Neuronal stem cell (in vitro differentiated cells): ENCODE measurements around the gene SORCS1.

Experiments used
- DNase-seq: peaks from one replicate; pipeline ENCODE4 v3.0.0-alpha.2; 2013; ENCODE audit warnings: low spot score
- H2AFZ ChIP-seq: one replicate; pipeline ENCODE4 v1.6.1; 2013; ENCODE audit warnings: mild to moderate bottlenecking, low read length, inconsistent platforms
- H2AK5ac ChIP-seq: 2 replicates; pipeline ENCODE4 v1.6.1; 2013; ENCODE audit warnings: low read depth, mild to moderate bottlenecking, inconsistent platforms, low read length, moderate library complexity, mixed read lengths
- H2BK120ac ChIP-seq: 2 replicates; pipeline ENCODE4 v1.6.1; 2013; ENCODE audit warnings: low read depth, mild to moderate bottlenecking, inconsistent platforms, low read length, moderate library complexity, mixed read lengths
- H2BK12ac ChIP-seq: one replicate; pipeline ENCODE4 v1.6.1; 2013; ENCODE audit warnings: low read length, inconsistent platforms
- H2BK15ac ChIP-seq: 2 replicates; pipeline ENCODE4 v1.6.1; 2013; ENCODE audit warnings: mild to moderate bottlenecking, low read length, inconsistent platforms, mixed read lengths
- H2BK5ac ChIP-seq: one replicate; pipeline ENCODE4 v1.6.1; 2013; ENCODE audit warnings: inconsistent platforms, mild to moderate bottlenecking, low read length, moderate library complexity
- H3K14ac ChIP-seq: one replicate; pipeline ENCODE4 v1.6.1; 2013; ENCODE audit warnings: low read length, inconsistent platforms
- H3K18ac ChIP-seq: 2 replicates; pipeline ENCODE4 v1.6.1; 2013; ENCODE audit warnings: low read length, inconsistent platforms
- H3K23ac ChIP-seq: 2 replicates; pipeline ENCODE4 v1.6.1; 2013; ENCODE audit warnings: low read depth, mild to moderate bottlenecking, mixed read lengths, low read length, inconsistent platforms; ENCODE audit not compliant: poor library complexity
- H3K27ac ChIP-seq: replicated peaks from 3 replicates; pipeline ENCODE4 v1.5.1; 2013; ENCODE audit warnings: low read length, inconsistent platforms
- H3K27me3 ChIP-seq, 3 experiments: 2 replicates each; pipeline ENCODE4 v1.6.1; 2013; ENCODE audit warnings: low read length in 3 of 3, mild to moderate bottlenecking in 2 of 3, inconsistent platforms in 1 of 3, low read depth in 1 of 3, mixed read lengths in 1 of 3, moderate library complexity in 1 of 3; ENCODE audit not compliant: control insufficient read depth in 3 of 3, insufficient read depth in 3 of 3
- H3K36me3 ChIP-seq, 2 donors: replicated peaks in 1 of 2; 2 replicates each; pipeline ENCODE4 v1.6.1; 2013; ENCODE audit warnings: low read length in 2 of 2; ENCODE audit not compliant: control insufficient read depth in 2 of 2, insufficient read depth in 2 of 2
- H3K4ac ChIP-seq: 2 replicates; pipeline ENCODE4 v1.6.1; 2013; ENCODE audit warnings: inconsistent platforms, mild to moderate bottlenecking, low read length, moderate library complexity
- H3K4me1 ChIP-seq, 2 donors: 1 replicate in 1 of 2; 2 replicates in 1 of 2; pipeline ENCODE4 v1.6.1; 2013; ENCODE audit warnings: low read length in 2 of 2, low read depth in 1 of 2; ENCODE audit not compliant: control insufficient read depth in 2 of 2, insufficient read depth in 1 of 2
- H3K4me2 ChIP-seq: one replicate; pipeline ENCODE4 v1.6.1; 2013; ENCODE audit warnings: mild to moderate bottlenecking, low read length, inconsistent platforms; ENCODE audit not compliant: insufficient read depth, poor library complexity, severe bottlenecking
- H3K4me3 ChIP-seq, 2 donors: 2 replicates each; pipeline ENCODE4 v1.5.1; 2013; ENCODE audit warnings: low read length in 2 of 2, mild to moderate bottlenecking in 2 of 2, inconsistent platforms in 1 of 2, moderate library complexity in 1 of 2
- H3K79me1 ChIP-seq: one replicate; pipeline ENCODE4 v1.6.1; 2013; ENCODE audit warnings: low read depth, mild to moderate bottlenecking, inconsistent platforms, low read length, moderate library complexity
- H3K9ac ChIP-seq: one replicate; pipeline ENCODE4 v1.6.1; 2013; ENCODE audit warnings: mild to moderate bottlenecking, low read depth, low read length, inconsistent platforms; ENCODE audit not compliant: poor library complexity
- H3K9me3 ChIP-seq, 2 donors: replicated peaks in 1 of 2; 2 replicates each; pipeline versions ENCODE3 to v1.6.1; 2013; ENCODE audit warnings: low read length in 2 of 2, mild to moderate bottlenecking in 2 of 2, inconsistent platforms in 1 of 2, low read depth in 1 of 2, mixed read lengths in 1 of 2, moderate library complexity in 1 of 2; ENCODE audit not compliant: control insufficient read depth in 2 of 2, insufficient read depth in 1 of 2
- H4K8ac ChIP-seq: one replicate; pipeline ENCODE4 v1.6.1; 2013; ENCODE audit warnings: low read depth, mild to moderate bottlenecking, inconsistent platforms, low read length, moderate library complexity
- H4K91ac ChIP-seq: one replicate; pipeline ENCODE4 v1.6.1; 2013; ENCODE audit warnings: low read length, low read depth, mild to moderate bottlenecking, inconsistent platforms; ENCODE audit not compliant: poor library complexity
- WGBS, 2 donors: extraction: QIAGEN DNeasy Blood & Tissue Kit; methylation state at CpG; one replicate each; pipeline ENCODE4 v1.1.7; 2013; ENCODE audit warnings: missing lambda C conversion rate in 2 of 2, mixed read lengths in 1 of 2; ENCODE audit not compliant: insufficient read length in 2 of 2, insufficient replicate concordance in 1 of 2; ENCODE audit errors: extremely low coverage in 2 of 2; 5-methylcytosine and 5-hydroxymethylcytosine counted together

The SORCS1 gene

GRCh38 chr10:106804992-106805582 is 359.4 kb downstream of the SORCS1 start:
- no peaks in the 10 kb centered on the region for H3K27me3 ChIP-seq
- no peak overlapping the region for H3K23ac ChIP-seq

GRCh38 chr10:106802949-106803348 is 361.6 kb downstream of the SORCS1 start:
- H2BK5ac ChIP-seq, result no peak overlapping the region
- no peak for DNase-seq
- no peak overlapping the region for H3K9ac ChIP-seq
- H4K91ac ChIP-seq, result no peak overlapping the region
- H3K4me1 ChIP-seq, result peaks cover 0 to 3% of the 10 kb centered on the region in 2 donors
- H2BK120ac ChIP-seq, result no peak overlapping the region
- no peak overlapping the region for H2AFZ ChIP-seq
- H3K4me3 ChIP-seq, result no peak overlapping the region
- no peak overlapping the region for H3K18ac ChIP-seq
- no peak overlapping the region for H3K23ac ChIP-seq
- H3K4me2 ChIP-seq, result no peak overlapping the region
- H3K14ac ChIP-seq, result no peak overlapping the region
- H2BK12ac ChIP-seq, result no peak overlapping the region
- H3K79me1 ChIP-seq, result no peaks in the 10 kb centered on the region
- H3K4ac ChIP-seq, result no peak overlapping the region
- no peak overlapping the region for H2AK5ac ChIP-seq
- H3K27me3 ChIP-seq, result no peaks in the 10 kb centered on the region
- no peaks in the 10 kb centered on the region for H3K9me3 ChIP-seq
- no peak overlapping the region for H3K27ac ChIP-seq
- H3K36me3 ChIP-seq, result no peaks in the 10 kb centered on the region
- no peak overlapping the region for H2BK15ac ChIP-seq
- no peak overlapping the region for H4K8ac ChIP-seq
- no CpG with 5 or more reads among the region's 4 CpGs for WGBS, 2 donors

More at GRCh38 chr10:106804992-106805582, 359.4 kb downstream of the SORCS1 start:
- Histone ChIP-seq H3K14ac (no peak overlapping the region), H3K9me3 (no peaks in the 10 kb centered on the region), H3K27ac (no peak overlapping the region), H3K36me3 (no peaks in the 10 kb centered on the region), H3K4me3 (no peak overlapping the region), H3K4ac (no peak overlapping the region), H2BK5ac (no peak overlapping the region), H2BK120ac (no peak overlapping the region), H3K9ac (no peak overlapping the region), H3K4me2 (no peak overlapping the region), H2BK15ac (no peak overlapping the region), H3K4me1 (peaks cover 0 to 5% of the 10 kb centered on the region in 2 donors), H2AK5ac (no peak overlapping the region), H2AFZ (no peak overlapping the region), H3K79me1 (no peaks in the 10 kb centered on the region), H2BK12ac (no peak overlapping the region), H3K18ac (no peak overlapping the region), H4K91ac (no peak overlapping the region), H4K8ac (no peak overlapping the region)
- no peak for DNase-seq
- no CpG with 5 or more reads among the region's 1 CpG for WGBS, 2 donors

- Histone ChIP-seq H3K4me3 (no peak overlapping the region), H3K23ac (no peak overlapping the region), H3K18ac (no peak overlapping the region), H2BK12ac (no peak overlapping the region), H3K4me1 (no peaks in the 10 kb centered on the region), H2BK120ac (no peak overlapping the region), H2BK15ac (no peak overlapping the region), H3K4ac (no peak overlapping the region), H3K79me1 (no peaks in the 10 kb centered on the region), H2BK5ac (no peak overlapping the region), H3K9me3 (no peaks in the 10 kb centered on the region), H3K14ac (no peak overlapping the region), H2AK5ac (no peak overlapping the region), H3K27ac (no peak overlapping the region), H4K91ac (no peak overlapping the region), H2AFZ (no peak overlapping the region), H3K27me3 (no peaks in the 10 kb centered on the region), H4K8ac (no peak overlapping the region), H3K36me3 (no peaks in the 10 kb centered on the region), H3K4me2 (no peak overlapping the region), H3K9ac (no peak overlapping the region)
- no CpG with 5 or more reads among the region's 1 CpG for WGBS, 2 donors
- no peak for DNase-seq
Observed at GRCh38 chr10:106799776-106800175, 364.7 kb downstream of the SORCS1 start.

GRCh38 chr10:106795619-106796018 is 368.9 kb downstream of the SORCS1 start:
- H3K9ac ChIP-seq, result no peak overlapping the region
- H3K27ac ChIP-seq, result no peak overlapping the region
- H2BK12ac ChIP-seq, result no peak overlapping the region
- H3K79me1 ChIP-seq, result no peaks in the 10 kb centered on the region
- H3K23ac ChIP-seq, result no peak overlapping the region
- no peak overlapping the region for H3K4me3 ChIP-seq
- H3K4me2 ChIP-seq, result no peak overlapping the region
- no peak overlapping the region for H2BK15ac ChIP-seq
- H3K9me3 ChIP-seq, result no peaks in the 10 kb centered on the region
- peak; percentile 37 for DNase-seq
- no peak overlapping the region for H2AFZ ChIP-seq
- H3K36me3 ChIP-seq, result no peaks in the 10 kb centered on the region
- no peak overlapping the region for H2BK5ac ChIP-seq
- no peak overlapping the region for H3K18ac ChIP-seq
- H2AK5ac ChIP-seq, result no peak overlapping the region
- H4K8ac ChIP-seq, result no peak overlapping the region
- no peaks in the 10 kb centered on the region for H3K4me1 ChIP-seq
- H3K27me3 ChIP-seq, result no peaks in the 10 kb centered on the region
- no peak overlapping the region for H3K14ac ChIP-seq
- WGBS, 2 donors, result no CpG with 5 or more reads among the region's 4 CpGs
- H3K4ac ChIP-seq, result no peak overlapping the region
- no peak overlapping the region for H4K91ac ChIP-seq
- H2BK120ac ChIP-seq, result no peak overlapping the region
